GM12875 (cell line): Measurements from ENCODE around the gene SLC9A9.

Experiments
- H3K4me3 ChIP-seq: one replicate; pipeline ENCODE4 v1.5.1; 2011; ENCODE audit warnings: low read depth, low read length, control low read depth
- TF ChIP-seq, protein P1 (sequence below): IDR thresholded peaks from 2 replicates; pipeline ENCODE4 v1.5.1; 2011; ENCODE audit warnings: low read depth, mild to moderate bottlenecking, control low read depth, inconsistent platforms, low read length, moderate library complexity, borderline replicate concordance; ENCODE audit not compliant: insufficient read depth

The SLC9A9 gene

DNA sequence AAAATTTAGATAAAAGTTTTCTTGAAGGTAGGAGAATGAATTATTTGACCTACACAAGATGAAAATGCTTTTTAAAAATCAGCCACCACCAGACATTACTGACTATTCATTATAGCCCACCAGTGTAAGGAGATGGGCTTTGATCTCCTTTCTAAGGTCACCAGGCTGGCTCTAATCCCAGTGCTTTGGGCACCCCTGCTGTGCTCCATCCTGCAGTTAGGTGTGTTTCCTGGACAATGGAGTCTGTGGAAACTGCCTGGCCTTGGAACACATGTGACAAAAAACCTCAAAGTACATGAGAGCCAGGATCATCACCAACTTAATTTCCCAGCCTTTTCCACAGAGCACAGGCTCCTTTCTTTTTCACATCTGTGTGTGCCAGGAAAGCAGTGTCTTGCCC, 467.8 kb downstream of the SLC9A9 start:
- TF ChIP-seq, protein P1, sequence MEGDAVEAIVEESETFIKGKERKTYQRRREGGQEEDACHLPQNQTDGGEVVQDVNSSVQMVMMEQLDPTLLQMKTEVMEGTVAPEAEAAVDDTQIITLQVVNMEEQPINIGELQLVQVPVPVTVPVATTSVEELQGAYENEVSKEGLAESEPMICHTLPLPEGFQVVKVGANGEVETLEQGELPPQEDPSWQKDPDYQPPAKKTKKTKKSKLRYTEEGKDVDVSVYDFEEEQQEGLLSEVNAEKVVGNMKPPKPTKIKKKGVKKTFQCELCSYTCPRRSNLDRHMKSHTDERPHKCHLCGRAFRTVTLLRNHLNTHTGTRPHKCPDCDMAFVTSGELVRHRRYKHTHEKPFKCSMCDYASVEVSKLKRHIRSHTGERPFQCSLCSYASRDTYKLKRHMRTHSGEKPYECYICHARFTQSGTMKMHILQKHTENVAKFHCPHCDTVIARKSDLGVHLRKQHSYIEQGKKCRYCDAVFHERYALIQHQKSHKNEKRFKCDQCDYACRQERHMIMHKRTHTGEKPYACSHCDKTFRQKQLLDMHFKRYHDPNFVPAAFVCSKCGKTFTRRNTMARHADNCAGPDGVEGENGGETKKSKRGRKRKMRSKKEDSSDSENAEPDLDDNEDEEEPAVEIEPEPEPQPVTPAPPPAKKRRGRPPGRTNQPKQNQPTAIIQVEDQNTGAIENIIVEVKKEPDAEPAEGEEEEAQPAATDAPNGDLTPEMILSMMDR, result no peak
- no peak overlapping the region for H3K4me3 ChIP-seq

DNA sequence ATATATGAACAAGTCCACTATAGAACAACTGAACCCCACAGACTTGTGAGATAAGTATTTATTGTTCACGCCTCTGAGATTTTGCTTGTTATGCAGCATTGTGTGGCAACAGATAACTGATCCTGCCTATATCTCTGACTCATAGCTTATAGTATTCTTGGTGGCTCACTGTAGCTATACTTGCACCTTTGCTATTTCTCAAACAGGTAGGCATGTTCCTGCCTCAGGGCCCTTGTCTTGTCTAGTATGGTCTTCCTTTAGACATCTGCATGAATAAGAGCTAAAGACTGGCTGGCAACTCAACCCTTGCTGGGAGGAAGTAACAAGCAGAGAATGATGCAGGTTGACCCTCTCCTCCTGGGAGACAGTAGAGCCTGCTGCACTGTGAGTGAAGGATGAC, 472.6 kb downstream of the SLC9A9 start:
- no peak overlapping the region for H3K4me3 ChIP-seq
- TF ChIP-seq, protein P1, result no peak

DNA sequence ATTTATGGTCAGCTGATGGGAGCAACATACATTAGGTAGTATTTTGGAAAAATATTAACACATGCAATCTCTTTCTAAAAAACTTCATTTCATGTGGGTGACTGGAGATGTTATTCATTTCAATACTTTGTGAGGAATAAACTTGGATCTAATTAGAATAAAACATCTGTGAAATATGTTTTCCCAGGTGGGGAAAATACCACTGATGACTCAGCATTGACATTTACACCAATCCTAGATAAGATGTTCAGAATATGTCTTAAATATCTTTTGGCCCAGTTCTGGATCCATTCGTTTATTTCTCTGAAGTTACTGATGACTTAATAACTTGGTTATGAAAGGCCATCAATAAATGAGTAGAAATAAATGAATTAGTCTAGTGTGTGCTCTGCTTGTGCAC, 481.1 kb downstream of the SLC9A9 start:
- TF ChIP-seq, protein P1, result no peak
- H3K4me3 ChIP-seq, result no peak overlapping the region

DNA sequence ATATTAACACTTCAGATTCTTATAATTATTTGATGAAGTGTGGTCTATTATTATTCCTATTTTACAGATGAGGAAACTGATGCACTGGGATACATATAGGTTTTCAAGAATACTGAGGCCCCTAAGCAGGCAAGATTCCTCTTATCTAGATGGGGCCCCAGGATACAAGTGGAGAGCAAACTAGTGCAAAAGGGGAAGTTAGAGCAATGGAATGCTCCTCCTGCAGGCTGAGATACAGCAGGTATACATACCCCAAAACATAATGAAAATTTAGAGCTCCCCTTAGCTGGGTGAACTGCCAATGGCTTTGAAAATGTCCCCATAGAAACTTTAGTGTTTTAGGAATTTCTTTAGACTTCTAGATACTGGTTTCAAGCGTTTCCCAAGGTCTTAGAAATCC, 481.6 kb downstream of the SLC9A9 start:
- TF ChIP-seq, protein P1, result no peak
- no peak overlapping the region for H3K4me3 ChIP-seq

DNA sequence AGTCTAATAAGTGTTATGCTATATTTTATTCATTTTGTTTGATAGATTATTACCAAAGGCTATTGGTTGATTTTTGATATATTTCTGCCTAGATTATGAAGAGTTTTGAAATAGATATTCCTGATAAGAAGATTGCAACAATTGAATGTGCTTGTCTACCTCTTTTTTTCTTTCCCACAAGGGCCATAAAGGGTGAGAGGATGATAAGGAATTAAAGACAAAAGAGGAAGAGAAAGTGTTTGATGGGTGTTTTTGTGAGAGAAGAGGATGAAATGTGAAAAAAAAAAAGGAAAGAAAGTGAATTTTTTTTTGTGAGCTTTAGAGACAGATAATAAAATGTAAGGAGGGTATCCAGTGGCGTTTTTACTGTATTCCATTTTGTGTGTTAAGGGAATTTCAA, 484.3 kb downstream of the SLC9A9 start:
- TF ChIP-seq, protein P1, result no peak
- H3K4me3 ChIP-seq, result no peak overlapping the region

DNA sequence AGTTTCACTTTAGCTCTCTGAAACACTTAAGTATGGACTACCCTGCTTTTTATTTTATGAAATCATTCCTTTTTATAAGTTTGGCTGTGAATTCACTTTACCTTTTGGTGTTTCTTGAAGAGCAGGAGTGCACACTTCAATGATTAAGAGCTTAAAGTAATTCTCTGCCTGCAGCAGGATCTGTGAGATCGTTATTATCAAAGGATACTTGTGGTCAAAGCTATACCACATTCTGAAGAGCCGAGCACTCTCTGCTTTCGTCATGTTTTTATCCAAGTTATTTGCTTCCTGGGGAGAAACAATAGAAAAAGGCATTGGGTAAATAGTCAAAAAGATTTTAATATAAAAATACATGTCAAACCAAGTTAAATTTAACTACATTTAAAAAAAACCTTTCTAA, 485.0 kb downstream of the SLC9A9 start:
- TF ChIP-seq, protein P1, result no peak
- H3K4me3 ChIP-seq, result no peak overlapping the region

DNA sequence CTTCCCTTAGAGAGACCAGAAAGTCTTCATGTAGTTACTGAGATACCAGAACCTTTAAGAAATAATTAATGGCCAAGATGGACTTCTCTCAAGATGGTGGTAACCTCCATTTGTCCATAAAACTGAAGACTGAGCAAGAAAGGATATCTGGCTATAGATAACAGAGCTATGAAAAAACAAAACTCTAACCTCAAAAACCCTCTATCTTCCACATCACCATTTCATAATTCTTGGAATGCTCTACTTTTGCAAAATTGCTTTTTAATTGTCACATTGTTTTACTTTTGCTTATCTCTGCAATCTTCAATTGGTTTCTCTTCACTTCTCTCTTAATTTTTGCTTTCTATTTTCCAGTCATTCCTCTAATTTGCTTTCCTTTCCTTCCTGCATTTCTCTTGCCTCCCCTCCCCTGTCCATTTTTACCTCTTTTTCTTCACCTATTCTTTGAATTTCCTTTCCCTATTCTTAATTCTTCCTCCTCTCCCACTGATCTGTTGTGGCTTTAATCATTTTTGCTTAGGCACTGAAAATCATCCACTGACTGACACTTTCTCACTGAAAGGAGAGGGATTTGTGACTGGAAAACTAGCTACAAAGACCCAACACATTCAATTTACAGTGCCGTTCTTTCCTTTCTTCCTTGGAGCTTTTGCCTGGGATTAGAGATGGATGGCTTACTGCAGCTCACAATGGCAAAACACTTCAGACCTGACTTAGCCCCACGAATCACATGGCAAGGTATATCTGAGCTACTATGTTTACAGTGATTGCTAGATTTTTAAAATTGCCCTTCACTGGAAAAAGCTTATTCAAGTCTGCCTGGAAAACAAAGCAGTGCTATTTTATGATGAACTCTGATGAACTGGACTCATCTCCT, 485.9 kb downstream of the SLC9A9 start:
- no peak overlapping the region for H3K4me3 ChIP-seq
- TF ChIP-seq, protein P1, result no peak
